Measurements from ENCODE around the gene MROH7. TPM values are rescaled to one million over a fixed set of nuclear protein-coding genes. Genes with fewer than 3 reads are reported as not detected.

Gene MROH7
- 0.04 TPM for polyA plus RNA-seq (2013, experiment 1 of 2; ENCODE audit: insufficient read length)
- polyA plus RNA-seq (2013, experiment 2 of 2; ENCODE audit: insufficient read length), result 0.30 TPM

DNA sequence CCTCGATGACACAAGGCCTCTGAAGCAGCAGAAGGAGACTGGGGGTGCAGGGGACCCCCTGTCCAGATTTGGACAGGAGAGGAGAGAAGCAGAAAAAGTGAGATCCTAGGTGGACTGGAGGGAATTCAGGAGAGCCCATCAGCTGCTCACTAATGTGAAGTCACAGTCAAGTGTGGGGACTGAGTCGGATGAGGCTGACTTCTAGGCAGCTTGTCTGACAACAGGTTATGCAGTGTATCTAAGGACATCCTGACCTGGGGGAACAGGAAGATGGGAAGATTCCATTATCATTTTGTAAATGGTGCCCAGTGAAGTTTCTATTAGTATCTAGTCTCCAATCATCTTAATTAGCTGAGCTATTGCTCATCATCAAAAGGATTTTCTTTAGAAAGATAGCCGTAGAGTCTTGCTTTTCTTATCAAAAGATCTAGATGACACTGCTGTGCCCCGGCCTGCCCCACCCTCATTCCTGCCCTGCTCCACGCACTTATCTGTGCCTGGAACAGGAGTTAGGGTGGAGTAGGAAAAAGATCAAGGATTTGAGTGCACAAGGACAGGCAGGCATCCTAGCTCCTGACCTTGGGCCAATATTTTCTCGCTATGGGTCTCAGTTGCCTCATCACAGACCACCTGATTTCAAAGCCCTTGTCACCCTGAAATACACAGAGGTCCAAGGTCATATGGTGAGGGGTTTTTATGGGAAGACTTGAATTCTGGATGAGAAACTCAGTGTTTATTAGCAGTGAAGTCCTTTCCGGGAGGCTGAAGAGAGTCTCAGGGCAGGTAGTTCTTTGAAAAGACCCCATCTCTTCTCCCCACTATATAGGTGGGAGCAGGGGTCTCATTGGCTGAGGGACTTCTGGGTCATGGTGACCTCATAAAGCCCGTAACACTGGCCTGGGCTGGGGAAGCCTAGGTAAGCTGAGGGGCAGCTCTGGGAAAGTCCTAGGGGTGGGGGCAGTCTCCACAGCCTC, at the start of gene MROH7:
MROH7 (plus strand) TSS at position 924 of the 974 bp plus-strand sequence. CDS start 11,141 bp downstream, outside the sequence.
- DNase-seq, result no peak

DNA sequence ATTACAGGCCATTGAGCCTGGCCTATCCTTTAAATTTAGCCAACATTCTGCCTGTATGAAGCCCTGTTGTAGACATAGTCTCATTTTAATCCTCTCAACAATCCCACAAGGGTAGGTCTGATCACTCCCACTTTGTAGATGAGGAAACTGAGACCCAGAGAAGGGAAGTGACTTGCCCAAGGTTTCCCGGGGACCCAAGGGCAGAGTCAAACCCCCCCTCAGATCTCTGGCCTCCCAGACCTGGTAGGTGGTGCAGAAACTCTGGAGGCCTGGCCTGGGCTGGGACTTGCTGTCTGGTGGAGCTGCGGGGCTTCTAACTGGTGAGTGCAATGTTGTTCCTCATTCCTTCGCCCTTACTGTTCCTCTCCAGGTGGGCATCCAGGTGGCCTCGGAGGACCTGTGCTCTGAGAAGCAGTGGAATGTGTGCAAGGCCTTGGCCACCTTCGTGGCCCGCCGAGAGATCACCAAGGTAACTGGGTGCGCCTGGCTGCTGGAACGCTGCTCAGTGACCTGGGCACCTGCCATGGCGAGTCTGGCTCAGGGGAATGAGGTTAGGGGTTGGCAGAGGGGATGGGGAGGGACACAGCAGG, 47.9 kb upstream of the MROH7 start:
- DNase-seq, result no peak

DNA sequence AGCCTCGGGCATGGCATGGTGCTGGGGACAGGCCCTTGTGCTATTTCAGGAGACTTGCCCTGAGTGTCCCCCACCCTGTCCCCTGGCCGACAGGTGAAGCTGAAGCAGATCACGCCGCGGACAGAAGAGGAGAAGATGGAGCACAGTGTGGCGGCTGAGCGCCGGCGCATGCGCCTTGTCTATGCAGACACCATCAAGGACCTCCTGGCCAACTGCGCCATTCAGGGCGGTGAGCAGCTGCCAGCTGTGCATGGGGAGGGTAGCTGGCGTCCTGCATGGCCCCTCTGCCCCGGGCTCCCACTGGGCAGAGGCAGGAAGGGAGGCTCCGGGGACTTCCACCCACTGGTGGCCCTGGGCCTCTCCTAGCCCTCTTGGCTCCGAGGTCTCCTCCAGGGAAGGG, 47.1 kb upstream of the MROH7 start:
- DNase-seq, result no peak

DNA sequence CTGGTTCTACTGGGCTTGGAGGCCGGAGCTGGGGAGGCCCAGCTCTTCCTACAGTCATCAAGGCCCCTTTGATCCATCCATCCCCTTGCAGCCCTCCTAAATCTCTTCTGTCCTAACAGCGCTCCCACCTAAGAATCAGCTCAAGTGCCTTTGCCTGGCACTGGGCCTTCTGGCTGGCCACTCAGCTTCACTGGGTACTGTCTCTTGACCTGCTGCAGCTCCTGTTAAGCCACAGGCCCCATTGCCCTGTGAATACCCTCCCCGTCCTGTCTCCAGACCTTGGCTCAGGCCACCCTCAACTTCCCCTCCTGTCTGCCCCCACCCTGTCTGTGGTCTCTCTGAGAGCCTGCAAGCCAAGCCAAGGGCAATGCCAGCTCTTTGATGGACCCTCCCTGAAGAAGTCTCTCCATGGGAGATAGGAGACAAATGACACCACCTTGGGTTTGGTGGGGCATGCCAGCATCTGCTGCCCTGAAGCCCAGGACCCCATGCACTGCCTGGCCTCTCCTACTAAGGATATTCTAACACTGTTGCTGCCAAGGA, 45.6 kb upstream of the MROH7 start:
- DNase-seq, result no peak

DNA sequence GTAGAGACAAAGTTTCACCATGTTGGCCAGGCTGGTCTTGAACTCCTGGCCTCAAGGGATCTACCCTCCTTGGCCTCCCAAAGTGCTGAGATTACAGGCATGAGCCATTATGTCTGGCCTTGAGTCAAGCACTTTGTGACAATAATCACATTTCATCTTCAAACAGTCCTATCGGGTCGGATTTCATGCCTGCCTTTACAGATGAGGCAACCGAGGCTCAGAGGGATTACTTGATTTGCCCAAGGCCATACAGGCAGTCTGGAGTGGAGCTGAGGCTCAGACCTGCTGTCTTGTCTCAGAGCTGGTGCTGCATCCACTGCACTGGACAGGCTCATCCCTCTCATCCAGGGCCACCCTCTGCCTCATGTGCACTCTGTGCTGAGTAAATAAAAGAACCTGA, 44.8 kb upstream of the MROH7 start:
- no peak for DNase-seq

DNA sequence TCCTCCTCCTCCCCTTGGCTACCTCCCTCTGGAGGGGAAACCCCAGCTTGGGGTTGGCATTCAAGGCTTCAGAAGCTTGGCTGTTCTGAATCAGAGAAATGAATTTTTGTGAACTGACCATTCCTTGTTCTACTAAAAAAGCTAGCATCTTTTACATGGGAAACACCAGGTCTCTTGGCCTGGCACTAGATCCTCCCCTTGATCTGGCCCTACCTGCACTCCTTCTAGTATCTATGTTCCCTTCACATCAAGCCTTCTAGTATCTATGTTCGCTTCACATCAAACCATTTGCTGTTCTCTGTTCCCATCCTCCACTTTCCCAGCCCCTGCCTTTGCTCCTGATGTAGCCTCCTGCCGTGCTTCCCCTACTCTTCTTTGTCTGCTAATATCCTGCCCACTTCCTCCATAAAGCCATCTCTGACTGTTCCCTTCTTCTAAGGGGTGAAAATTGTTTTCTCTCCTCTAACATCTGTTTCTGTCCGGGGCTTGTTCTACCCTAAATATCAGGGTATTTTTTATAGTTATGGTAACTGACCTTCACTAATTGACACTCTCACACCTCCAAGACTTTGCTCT, 44.0 kb upstream of the MROH7 start:
- DNase-seq, result no peak

DNA sequence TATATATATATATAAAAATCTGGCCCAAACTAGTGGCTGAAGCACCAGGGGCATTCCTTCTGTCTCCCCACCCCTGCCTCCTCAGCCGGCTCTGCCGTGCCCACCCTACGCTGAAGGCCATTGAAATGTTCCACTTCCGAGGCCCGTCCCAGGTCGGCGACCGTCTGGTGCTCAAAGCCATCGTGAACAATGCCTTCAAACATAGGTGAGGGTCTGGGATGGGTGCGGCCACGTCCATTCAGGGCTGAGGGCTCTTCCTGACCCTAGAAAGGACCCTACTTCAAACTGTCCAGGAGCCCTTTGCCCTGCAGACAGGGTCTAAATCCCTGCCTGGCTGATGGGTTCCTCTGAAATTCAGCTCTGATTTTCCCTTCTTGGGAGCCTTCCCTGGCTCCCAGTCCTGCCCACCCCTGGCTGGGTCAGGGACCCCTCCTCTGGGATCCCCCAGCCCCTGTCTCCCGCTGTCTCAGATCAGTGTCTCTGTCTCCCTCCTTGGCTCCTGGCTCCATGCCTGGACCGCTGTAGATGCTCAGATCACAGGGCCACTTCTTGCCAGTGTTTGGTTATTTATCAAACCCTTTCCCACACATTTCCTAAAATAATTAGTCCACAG, 42.3 kb upstream of the MROH7 start:
- no peak for DNase-seq

DNA sequence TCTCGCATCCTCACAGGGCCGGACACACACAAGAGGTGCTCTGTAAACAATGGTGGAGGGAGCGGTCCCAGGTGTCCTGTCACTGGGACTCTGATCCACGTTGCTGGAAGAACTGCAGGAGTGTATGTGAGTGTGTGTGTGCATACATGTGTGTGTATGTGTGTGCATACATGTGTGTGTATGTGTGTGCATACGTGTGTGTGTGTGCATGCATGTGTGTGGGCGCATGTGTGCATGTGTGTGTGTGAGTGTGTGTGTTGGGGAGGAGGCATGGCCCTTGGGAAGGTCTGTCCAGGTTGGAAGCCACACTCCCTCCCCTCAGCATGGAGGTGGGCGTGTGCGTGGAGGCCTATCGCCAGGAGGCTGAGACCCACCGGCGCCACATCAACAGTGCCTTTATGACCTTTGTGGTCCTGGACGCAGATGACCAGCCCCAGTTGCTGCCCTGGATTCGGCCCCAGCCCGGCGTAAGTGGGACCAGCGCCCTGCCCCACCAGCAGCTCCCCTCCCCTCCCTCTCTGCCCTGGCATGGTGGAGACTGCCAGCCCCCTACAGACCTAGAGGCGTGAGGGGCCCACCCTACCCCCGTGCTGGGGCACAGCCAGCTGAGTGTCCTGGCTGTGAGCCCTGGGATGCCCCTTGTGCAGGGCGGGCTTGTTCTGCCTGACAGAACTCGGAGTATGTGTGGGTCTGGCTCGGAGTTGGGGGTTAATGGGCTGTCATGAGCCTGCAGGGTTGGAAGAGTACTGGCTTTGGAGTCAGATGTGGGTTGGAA, 40.5 kb upstream of the MROH7 start:
- no peak for DNase-seq

DNA sequence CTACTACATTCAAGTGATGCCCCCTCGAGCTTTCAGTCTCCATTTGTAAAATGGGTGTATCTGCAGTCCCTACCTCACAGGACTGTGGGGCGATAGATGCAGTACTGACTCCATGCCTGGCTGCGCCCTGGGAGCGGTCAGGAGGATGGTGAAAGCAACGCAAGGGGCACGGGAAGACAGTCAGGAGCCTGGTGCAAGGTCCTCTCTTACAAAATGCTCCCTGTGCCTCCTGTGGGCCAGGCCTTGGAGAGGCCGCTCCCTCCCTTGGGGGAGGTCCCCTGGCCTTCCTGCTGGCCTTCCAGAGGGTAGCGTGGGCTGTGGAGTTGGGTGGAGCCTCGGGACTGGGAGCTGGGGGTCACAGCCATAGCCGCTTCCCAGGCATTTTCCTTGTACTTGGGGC, 39.9 kb upstream of the MROH7 start:
- no peak for DNase-seq

DNA sequence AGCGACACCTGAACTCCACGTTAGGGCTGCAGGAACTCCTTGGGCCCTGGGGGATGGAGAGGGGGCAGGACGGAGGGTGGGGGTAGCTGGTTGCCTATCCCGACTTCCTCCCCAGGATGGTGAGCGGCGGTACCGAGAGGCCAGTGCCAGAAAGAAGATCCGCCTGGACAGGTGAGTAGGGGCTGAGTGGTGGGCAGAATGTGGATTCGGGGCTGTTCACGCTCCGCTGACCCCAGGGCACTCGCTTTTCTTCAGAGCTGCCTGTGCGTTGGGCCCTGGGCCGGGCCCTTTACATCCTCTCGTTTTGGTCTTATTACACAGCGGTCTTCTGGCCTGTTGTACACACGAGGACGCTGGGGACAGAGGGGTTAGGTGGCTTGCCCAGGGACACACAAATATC, 39.0 kb upstream of the MROH7 start:
- no peak for DNase-seq

DNA sequence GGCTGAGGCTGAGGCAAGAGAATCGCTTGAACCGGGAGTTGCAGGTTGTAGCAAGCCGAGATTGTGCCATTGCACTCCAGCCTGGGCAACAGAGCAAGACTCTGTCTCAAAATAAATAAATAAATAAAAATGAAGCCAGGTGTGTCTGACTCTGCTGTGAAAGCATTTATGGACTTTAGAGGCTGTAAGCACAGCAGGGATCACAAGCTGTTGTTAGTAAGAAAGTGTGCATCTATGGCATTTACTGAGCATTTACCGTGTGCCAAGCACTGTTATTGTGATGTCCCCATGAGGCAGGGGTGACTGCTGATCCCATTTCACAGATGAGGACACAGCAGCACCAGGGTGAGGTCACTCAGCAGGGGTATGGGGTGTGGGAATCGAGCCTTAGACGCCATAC, 38.3 kb upstream of the MROH7 start:
- no peak for DNase-seq

DNA sequence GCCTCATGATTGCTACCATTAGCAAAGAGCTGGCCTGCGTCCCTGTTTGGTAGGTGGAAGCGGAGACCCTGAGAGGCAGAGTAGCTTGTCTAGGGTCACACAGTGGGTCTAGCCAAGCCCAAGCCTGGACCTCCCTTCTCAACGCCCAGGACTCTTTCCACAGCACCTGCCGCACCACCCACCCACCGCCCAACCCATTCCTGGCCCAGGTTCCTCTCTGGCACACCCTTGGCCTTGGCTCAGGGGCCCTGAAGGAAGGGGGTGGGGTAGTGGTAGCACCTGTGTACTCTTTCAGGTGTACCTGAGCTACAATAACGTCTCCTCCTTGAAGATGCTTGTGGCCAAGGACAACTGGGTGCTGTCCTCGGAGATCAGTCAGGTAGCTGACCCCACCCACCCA, 37.5 kb upstream of the MROH7 start:
- DNase-seq, result no peak

DNA sequence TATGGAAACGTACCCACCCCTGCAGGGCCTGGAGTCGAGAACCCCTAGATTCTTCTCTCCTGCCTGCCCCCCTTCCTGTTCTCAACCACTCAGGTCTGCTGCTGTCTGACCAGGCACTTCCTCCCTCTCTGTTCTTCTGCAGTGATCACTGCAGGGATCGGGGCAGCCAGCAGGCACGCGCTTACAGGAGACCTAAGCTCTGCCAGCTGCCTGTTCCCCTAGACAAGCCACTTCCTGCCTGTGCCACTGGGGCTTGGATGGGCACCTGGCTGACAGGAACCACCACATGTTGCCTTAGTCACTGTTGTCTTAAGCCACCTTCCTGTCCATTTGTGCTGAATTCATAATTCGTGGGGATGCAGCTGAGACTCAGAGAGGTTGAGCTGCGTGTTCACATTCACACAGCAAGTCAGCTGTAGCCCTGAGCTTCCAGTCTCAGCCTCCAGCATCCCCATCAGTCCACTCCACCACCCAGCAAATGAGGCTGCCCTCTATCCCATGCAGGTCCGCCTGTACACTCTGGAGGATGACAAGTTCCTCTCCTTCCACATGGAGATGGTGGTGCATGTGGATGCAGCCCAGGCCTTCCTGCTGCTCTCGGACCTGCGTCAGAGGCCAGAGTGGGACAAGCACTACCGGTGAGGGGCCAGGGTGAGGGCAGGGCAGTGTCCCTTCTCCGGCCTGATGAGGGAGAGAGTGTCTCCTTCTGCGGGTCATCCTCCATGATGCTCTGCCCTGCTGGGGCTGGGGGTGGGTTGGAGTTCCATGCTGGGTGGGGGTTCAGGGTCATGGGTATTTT, 36.8 kb upstream of the MROH7 start:
- no peak for DNase-seq

DNA sequence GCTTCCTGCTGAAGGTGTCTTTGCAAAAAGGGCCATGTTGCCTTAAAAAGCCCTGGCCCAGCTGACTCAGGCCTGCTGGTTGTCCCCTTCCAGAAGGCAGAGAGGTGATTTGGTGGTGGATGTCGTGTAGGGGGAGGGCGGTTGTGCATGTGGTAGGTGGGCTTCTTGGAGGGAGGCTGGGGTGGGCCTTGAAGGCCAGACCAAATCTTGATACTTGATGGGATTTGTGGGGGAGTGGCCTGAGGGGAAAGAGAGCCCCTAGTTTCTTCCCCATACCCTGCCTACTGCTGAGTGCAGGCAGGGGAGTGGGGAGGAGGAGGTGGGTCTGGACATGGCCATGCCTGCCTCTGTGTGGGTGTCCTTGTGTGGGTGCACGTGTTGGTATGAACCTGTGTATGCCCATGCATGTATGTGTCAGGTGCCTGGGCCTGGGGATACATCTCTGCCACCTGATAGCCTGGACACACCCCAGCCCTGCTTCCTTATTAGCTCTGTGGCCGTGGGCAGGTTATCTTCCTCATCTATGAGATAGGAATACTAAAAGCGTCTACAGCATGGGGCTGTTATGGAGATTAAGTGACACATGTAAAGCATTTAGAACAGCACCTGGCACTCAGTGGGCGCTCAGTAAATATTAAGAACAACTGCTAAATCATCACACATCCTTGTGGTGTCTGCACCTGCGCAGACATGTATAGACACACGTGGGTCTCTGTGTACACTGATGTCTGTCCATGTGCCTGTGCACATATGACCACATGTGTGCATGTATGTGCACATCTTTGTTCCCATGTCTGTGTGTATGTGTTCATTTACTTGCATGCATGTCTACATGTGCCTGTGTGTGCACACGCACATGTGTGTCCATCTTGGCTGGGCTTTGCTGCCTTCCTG, 35.2 kb upstream of the MROH7 start:
- no peak for DNase-seq

DNA sequence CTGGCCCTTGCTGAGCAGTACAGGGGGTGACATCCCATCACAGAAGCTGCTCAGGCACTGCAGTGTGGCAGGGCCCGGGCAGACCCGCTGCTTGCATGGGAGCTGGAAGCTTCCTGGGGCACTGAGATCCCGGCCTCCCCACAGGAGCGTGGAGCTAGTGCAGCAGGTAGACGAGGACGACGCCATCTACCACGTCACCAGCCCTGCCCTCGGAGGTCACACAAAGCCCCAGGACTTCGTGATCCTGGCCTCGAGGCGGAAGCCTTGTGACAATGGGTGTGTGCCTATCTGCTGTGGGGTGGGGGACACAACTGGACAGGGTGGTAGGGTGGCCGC, 34.6 kb upstream of the MROH7 start:
- DNase-seq, result no peak

DNA sequence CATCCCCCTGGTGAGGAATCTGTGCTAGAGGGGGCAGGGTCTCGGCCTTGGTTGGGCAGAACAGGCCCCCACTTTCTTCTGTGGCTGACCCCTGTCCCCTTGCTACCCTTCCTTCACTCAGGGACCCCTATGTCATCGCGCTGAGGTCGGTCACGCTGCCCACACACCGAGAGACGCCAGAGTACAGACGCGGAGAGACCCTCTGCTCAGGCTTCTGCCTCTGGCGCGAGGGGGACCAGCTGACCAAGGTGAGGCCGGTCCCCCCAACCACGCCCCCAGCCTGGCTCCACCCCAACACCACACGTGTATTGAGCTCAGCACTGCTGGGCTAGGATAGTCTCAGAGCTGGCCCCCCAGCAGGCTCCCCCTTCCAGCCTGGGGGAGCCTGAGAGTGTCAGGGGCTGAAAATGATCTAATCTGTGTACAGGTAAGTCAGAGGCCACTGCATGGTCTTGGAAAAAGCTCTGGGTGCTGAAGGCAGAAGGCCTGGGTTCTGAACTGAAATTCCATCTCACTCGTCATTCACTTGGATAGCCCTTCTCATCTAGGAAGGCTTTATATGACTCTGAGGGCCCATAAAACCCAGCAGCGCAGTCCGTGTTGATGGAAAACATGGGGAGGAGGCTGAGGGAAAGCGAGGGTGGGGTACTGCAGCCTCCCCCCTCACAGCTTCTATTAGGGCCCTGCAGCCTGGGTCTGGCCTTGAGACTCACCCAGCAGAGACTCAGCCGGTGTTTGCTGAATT, 33.6 kb upstream of the MROH7 start:
- DNase-seq, result no peak

DNA sequence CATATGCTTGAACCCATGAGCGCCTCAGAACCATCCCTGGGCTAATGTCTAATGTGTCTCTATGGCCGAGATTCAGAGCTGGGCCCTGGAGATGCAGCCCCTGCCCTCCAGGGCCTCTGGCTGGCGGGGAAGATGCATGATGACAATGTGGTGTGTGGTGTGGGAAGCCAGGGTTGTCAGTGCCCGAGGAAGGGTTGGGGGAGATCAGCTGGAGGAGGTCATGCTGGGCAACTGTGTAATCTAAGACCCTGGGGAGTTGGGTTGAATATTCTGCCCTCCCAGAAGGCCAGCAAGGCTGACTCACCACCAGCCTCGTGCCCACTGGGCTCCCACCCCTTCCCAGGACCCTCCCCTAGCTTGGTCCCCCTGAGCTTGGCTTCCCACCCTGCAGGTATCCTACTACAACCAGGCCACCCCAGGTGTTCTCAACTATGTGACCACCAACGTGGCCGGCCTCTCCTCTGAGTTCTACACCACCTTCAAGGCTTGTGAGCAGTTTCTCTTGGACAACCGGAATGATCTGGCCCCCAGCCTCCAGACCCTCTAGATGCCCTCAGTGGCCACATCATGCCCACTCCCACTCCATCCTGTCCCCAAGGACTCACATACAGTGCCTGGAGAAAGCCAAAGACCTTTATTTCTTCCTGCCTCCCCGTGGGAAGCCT, 32.9 kb upstream of the MROH7 start:
- no peak for DNase-seq

DNA sequence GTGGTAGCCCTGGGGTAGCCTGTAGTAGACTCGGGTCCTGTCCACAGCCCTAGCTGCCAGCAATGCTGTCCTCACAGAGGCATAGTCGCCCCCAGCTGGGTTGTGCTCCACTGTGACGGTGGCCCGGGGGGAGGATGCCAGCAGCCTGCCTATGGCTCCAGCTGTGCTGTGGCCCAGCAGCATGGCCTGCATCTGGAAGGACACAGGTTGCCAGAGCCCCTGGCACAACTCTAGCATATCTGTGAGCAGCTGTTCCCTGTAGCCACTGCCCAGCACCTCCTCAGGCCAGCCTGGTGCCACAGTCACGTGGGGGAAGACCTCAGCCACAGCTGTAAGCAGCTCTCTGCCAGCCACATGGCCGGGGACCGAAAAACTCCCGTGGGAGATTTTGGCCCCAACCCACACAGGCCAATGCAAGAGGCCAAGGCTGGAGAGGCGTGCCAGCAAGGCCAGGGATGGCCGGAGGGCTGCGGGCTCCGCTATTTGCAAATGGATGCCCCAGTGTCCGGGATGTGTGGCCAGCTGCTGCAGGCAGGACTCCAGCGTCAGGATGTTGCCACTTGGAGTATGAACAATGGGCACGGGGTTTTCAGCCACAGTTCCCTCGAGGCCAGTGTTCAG, 32.2 kb upstream of the MROH7 start:
- no peak for DNase-seq

Data from fibroblast of skin of scalp (primary cell).